Upper lobe of right lung (tissue), 1 donor: ENCODE data around the gene AP4E1. TPM values are rescaled to one million over a fixed set of nuclear protein-coding genes. Genes with fewer than 3 reads are reported as not detected.

Experiments
- ATAC-seq: fragments of 200-7000 bp; cut with Tn5 transposase; one replicate; pipeline ENCODE4 v1.9.1; 2020; ENCODE audit warnings: mild to moderate bottlenecking, moderate library complexity
- DNase-seq: peaks from one replicate; pipeline ENCODE4 v3.0.0-alpha.2; 2020
- H3K27ac ChIP-seq: fragments of 200-600 bp; one replicate; pipeline ENCODE4 v1.8.0; 2022
- H3K27me3 ChIP-seq: fragments of 200-600 bp; one replicate; pipeline ENCODE4 v1.8.0; 2022; ENCODE audit warnings: mild to moderate bottlenecking
- H3K36me3 ChIP-seq: fragments of 200-600 bp; one replicate; pipeline ENCODE4 v1.8.0; 2022
- H3K4me1 ChIP-seq: fragments of 200-600 bp; one replicate; pipeline ENCODE4 v1.8.0; 2022
- H3K4me3 ChIP-seq: fragments of 200-600 bp; one replicate; pipeline ENCODE4 v1.8.0; 2022; ENCODE audit warnings: mild to moderate bottlenecking
- H3K9me3 ChIP-seq: fragments of 200-600 bp; one replicate; pipeline ENCODE4 v1.8.0; 2022
- intact Hi-C: fragments of 100-400 bp; cut with DNase I; formaldehyde crosslinking; loops from one replicate; pipeline ENCODE4 v1.11.0; 2022
- total RNA-seq: library from RNA; stranded (reverse); fragmentation: NEBNext Ultra II Directional; extraction: Animal tissue kit (Norgen Biotek cat#: 25700); gene quantifications from one replicate; pipeline ENCODE4 v1.2.1, GENCODE V29; 2021
- TF ChIP-seq, protein P1 (sequence below): fragments of 200-600 bp; IDR thresholded peaks from one replicate; pipeline ENCODE4 v1.8.0; 2022; ENCODE audit warnings: antibody characterized with exemption
- donor health status: DM: no; HTN: yes; CAD: no; lungs with severe emphysema.

The AP4E1 gene
- total RNA-seq, 1 donor from 2014 or later: 10.8 TPM

DNA sequence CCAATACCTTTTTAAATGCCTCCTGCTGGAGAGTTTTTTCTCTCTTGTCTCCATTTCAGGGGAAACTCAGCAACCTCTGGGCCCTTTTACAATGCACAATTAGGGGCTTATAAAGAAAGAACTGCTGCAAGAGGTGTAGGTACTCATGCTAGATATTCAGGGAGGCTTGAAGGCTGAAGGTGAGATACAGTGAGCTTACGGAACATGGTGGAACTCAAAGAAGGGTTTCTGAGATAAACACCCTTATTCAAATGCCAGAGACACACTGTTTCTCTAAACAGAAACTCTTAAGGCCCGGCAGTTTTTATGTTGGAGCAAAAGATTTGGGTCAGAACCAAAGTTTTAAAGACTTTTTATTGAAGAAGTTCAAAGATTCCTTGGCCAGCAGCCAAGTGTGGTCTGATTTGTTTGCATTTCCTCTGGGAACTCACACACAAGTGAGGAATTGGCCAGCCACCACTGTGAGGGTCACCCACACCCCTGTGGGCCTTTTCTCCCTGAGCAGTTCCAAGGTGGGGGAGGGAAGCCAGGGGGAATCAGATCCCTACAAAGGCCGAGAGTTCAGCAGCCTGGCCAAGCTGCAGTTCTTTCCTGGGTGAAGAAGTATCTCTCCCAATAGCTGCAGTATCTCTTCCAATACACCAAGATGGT lies 138.4 kb downstream of the AP4E1 start:
- ATAC-seq: no peak
- Histone ChIP-seq H3K4me1 (peaks cover 12% of the 10 kb centered on the region), H3K27ac (no peak overlapping the region), H3K4me3 (no peak overlapping the region), H3K36me3 (no peaks in the 10 kb centered on the region), H3K27me3 (no peaks in the 10 kb centered on the region), H3K9me3 (no peaks in the 10 kb centered on the region)
- TF ChIP-seq, protein P1, sequence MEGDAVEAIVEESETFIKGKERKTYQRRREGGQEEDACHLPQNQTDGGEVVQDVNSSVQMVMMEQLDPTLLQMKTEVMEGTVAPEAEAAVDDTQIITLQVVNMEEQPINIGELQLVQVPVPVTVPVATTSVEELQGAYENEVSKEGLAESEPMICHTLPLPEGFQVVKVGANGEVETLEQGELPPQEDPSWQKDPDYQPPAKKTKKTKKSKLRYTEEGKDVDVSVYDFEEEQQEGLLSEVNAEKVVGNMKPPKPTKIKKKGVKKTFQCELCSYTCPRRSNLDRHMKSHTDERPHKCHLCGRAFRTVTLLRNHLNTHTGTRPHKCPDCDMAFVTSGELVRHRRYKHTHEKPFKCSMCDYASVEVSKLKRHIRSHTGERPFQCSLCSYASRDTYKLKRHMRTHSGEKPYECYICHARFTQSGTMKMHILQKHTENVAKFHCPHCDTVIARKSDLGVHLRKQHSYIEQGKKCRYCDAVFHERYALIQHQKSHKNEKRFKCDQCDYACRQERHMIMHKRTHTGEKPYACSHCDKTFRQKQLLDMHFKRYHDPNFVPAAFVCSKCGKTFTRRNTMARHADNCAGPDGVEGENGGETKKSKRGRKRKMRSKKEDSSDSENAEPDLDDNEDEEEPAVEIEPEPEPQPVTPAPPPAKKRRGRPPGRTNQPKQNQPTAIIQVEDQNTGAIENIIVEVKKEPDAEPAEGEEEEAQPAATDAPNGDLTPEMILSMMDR: no peak
- intact Hi-C loops: no loop called here
- DNase-seq: no peak

DNA sequence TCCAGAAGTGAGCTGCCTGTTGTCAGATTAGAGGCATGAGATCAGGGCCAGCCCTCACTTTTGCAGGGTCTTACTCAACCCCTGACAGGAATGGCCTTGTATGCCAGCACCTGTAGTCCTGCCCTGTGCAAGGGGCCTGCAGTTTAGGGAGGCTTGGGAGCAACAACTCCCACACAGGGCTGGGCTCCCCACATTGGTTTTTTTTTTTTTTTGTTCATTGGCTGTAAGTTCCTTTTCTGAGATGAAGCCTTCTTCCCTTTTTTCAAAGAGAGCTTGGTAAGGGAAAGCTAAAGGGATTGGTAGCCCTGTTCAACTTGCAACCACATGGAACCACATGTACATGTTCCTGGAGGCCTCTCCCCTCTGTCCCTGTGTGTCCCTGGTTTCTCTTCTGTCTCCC lies 139.8 kb downstream of the AP4E1 start:
- intact Hi-C loops: no loop called here
- Histone ChIP-seq H3K36me3 (no peaks in the 10 kb centered on the region), H3K4me3 (no peak overlapping the region), H3K27ac (no peak overlapping the region), H3K9me3 (no peaks in the 10 kb centered on the region), H3K4me1 (peaks cover 16% of the 10 kb centered on the region), H3K27me3 (no peaks in the 10 kb centered on the region)
- DNase-seq (no peak), ATAC-seq (peak; percentile 70)
- TF ChIP-seq, protein P1: no peak

DNA sequence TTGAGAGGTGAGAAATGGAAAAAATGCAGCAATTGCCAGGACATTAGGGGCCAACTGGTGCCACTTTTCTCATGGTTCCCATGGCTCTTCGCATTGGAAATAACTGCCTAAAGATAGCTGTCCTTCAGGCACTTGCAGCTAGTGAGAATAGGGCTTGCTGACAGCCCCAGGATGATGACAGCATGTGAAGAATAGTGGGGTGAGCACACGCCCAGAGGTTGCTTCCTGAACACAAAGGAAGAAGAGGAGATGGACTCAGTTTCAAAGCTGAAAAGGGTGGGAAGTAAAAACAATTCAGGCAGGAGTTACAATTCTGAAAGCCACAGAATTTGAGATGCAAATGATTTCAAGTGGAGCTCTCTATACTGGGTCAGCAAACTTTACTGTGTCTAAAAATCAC lies 140.6 kb downstream of the AP4E1 start:
- Histone ChIP-seq H3K9me3 (no peaks in the 10 kb centered on the region), H3K4me1 (peaks cover 16% of the 10 kb centered on the region), H3K27ac (no peak overlapping the region), H3K27me3 (no peaks in the 10 kb centered on the region), H3K4me3 (no peak overlapping the region), H3K36me3 (no peaks in the 10 kb centered on the region)
- intact Hi-C loops: no loop called here
- TF ChIP-seq, protein P1: no peak
- DNase-seq: no peak
- no peak for ATAC-seq

DNA sequence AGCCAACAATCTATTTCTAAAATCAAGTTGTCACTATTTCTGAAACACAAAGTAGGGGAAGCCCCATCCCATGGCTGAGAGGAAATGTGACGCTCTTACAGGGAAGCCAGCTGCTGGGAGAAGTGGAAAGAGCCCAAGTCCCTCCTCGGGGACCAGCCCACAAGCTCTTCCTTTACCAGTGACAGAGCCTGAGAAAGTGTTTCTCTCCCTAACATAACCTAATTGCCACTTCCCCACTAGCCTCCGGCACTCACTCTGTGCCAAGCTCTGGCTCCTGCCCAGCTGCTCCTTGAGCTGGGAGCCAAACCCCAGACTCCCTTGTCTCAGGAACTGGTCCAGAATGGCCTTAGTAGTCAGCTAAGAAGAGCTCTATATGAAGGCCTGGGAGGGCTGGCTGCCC lies 143.3 kb downstream of the AP4E1 start:
- H3K4me3 ChIP-seq: no peak overlapping the region
- H3K27me3 ChIP-seq: no peaks in the 10 kb centered on the region
- no peaks in the 10 kb centered on the region for H3K9me3 ChIP-seq
- peaks cover 16% of the 10 kb centered on the region for H3K4me1 ChIP-seq
- ATAC-seq (peak; percentile 68), DNase-seq (peak; percentile 68)
- intact Hi-C loops: no loop called here
- peaks cover 6% of the 10 kb centered on the region for H3K36me3 ChIP-seq
- TF ChIP-seq, protein P1: no peak
- H3K27ac ChIP-seq: no peak overlapping the region

DNA sequence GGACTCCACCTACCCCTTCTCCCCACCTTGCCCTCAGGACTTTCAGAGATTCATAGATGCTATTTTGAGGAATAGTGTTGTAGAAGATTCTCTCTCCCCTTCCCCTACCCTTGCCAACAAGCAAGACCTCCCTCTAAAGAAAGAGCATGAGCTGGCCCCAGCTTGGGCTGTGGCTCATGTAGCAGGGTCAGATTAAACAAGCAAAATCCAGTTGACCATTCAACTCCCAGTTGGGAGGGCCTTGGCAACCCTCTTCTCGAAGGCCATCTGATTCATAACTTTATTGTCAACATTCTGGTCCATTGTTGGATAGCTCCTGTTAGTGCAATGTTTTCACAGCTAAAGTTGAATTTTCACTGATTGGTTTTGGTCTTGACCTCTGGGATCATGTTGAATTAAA lies 145.1 kb downstream of the AP4E1 start:
- Histone ChIP-seq H3K36me3 (peaks cover 6% of the 10 kb centered on the region), H3K4me3 (no peak overlapping the region), H3K4me1 (peaks cover 7% of the 10 kb centered on the region), H3K27ac (no peak overlapping the region), H3K27me3 (no peaks in the 10 kb centered on the region), H3K9me3 (no peaks in the 10 kb centered on the region)
- intact Hi-C loops: no loop called here
- TF ChIP-seq, protein P1: no peak
- no peak for ATAC-seq
- no peak for DNase-seq

DNA sequence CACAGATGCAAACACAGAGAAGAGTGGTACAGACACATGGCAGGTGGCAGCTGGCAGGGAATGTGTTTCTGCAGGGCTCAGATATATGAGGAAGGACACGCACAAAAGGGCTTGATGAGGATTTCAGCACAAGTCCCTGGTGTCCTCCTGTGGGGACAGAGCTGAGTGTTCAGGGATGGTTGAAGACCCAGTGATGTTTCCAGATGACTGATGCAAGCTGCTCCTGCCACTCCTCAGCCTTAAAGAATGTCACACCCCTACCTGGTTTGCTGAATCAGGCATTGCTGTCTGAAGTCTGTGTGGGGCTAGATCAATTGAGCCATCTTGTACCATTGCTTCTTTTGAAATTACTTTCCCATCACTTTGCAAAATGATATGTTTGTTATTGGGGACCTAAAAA lies 146.1 kb downstream of the AP4E1 start:
- no peak for DNase-seq

More for the DNA sequence above, 146.1 kb downstream of the AP4E1 start:
- Histone ChIP-seq H3K27me3 (no peaks in the 10 kb centered on the region), H3K27ac (no peak overlapping the region), H3K4me1 (peaks cover 7% of the 10 kb centered on the region), H3K4me3 (no peak overlapping the region), H3K9me3 (no peaks in the 10 kb centered on the region), H3K36me3 (peaks cover 6% of the 10 kb centered on the region)
- TF ChIP-seq, protein P1: no peak
- no peak for ATAC-seq
- intact Hi-C loops: no loop called here
